ENCODE data around the gene LY6G5C. TPM values are rescaled to one million over a fixed set of nuclear protein-coding genes. Genes with fewer than 3 reads are reported as not detected.

The LY6G5C gene
- total and polyA plus RNA-seq, 9 of the 15 experiments (the other 6 are each of a cell fraction or from before 2014, with no cell fraction given) = 0.10 to 0.67 (median 0.46) TPM; not detected in 4

GRCh38 chr6:31692886-31693285 lies 12.0 kb upstream of the LY6G5C start (continued):
- TF ChIP-seq EWSR1 (IDR thresholded peaks at IDR 0.05; ENCODE audit: borderline replicate concordance, low read depth, partially characterized antibody) (no peak), ZBTB1 (CRISPR knock-in tag; IDR thresholded peaks at IDR 0.05; ENCODE audit: borderline replicate concordance, low read depth) (no peak), MAZ (CRISPR knock-in tag; conservative IDR thresholded peaks at IDR 0.05 in 1 of 2, IDR thresholded peaks at IDR 0.05 in 1 of 2) (no peak), ZNF740 (CRISPR knock-in tag; IDR thresholded peaks at IDR 0.05) (0 out of 2 replicates have a peak, but pooled peaks have one; percentile 3), ZNF740 (tag; IDR thresholded peaks at IDR 0.05) (no peak), ETV1 (tag; conservative IDR thresholded peaks at IDR 0.05; ENCODE audit: low read depth) (no peak), OTX1 (CRISPR knock-in tag; IDR thresholded peaks at IDR 0.05) (no peak)

- BruUV-seq (replicated peaks) = no TSS peak
- ATAC-seq = no peak
- FAIRE-seq = no peak
- H3K27me3 ChIP-seq (ENCODE audit: control insufficient read depth in 2 of 2, insufficient read depth in 2 of 2, low read length in 2 of 2) = no peaks in the 10 kb centered on the region
- TF ChIP-seq ZNF592 (IDR thresholded peaks at IDR 0.05) (0 out of 2 replicates have a peak, but pooled peaks have one; percentile 15), ZFX (CRISPR knock-in tag; IDR thresholded peaks at IDR 0.05) (no peak), ZNF740 (CRISPR knock-in tag; IDR thresholded peaks at IDR 0.05) (0 out of 2 replicates have a peak, but pooled peaks have one; percentile 42), ZNF740 (tag; IDR thresholded peaks at IDR 0.05) (0 out of 4 replicates have a peak, but pooled peaks of 1 of the 2 experiments have one; percentile 0)
- no peak overlapping the region for H3K4me3 ChIP-seq
- ChIA-PET POLR2A (interaction anchor here (0.6 to 7.1 kb wide), 15 partner anchors 8 to 223 kb away, joined by 3 to 158 read pairs (median 4); partner anchors contain the start of genes ABHD16A, CLIC1, GPANK1 and HSPA1A), CTCF (ENCODE audit: low intra/inter-chr PET ratio) (no interaction called here)
- no peaks in the 10 kb centered on the region for H4K20me1 ChIP-seq (replicated peaks; ENCODE audit: control insufficient read depth, insufficient read depth, low read length)
- peak overlapping the region; percentile 3; the same call in 1 of the 3 replicates for H3K27ac ChIP-seq (ENCODE audit: extremely low read depth, low read depth, low read length)
- 0 out of 3 replicates have a peak, but pooled peaks cover under 1% of the 10 kb centered on the region for H3K79me2 ChIP-seq (ENCODE audit: control insufficient read depth, insufficient read depth, low read length)
- WGBS (ENCODE audit: insufficient coverage, low coverage, missing lambda C conversion rate) = 70% methylated on average over 4 of the region's 4 CpGs
- H3K4me2 ChIP-seq (ENCODE audit: insufficient read depth, low read length) = no peak overlapping the region
- DNase-seq (ENCODE audit: extremely low read depth in 1 of 4, low spot score in 3 of 4) = no peak
- in situ Hi-C loops (cut with MboI) = no loop called here
- no peak overlapping the region for H2AFZ ChIP-seq (ENCODE audit: low read depth, low read length)
- no peaks in the 10 kb centered on the region for H3K9me3 ChIP-seq (replicated peaks; ENCODE audit: control insufficient read depth, insufficient read depth, low read depth, low read length)
- intact Hi-C loops (cut with micrococcal nuclease) = no loop called here
- no peaks in the 10 kb centered on the region for H3K9me1 ChIP-seq (ENCODE audit: control insufficient read depth, insufficient read depth, low read length)
- peaks cover 90% of the 10 kb centered on the region for H3K36me3 ChIP-seq (ENCODE audit: control insufficient read depth, insufficient read depth, low read length)
- H3K9ac ChIP-seq (ENCODE audit: insufficient read depth in 1 of 2, low read depth in 2 of 2, low read length in 2 of 2) = peak overlapping the region in 1 of 2 experiments; percentile 62; a peak in 2 of 4 replicates
- H3K4me1 ChIP-seq (replicated peaks in 1 of 2; ENCODE audit: control insufficient read depth in 2 of 2, insufficient read depth in 2 of 2, low read length in 2 of 2) = peaks cover 50 to 52% of the 10 kb centered on the region in 2 experiments
These were observed 11.5 kb upstream of the LY6G5C start for GRCh38 chr6:31692353-31692752.
